Activated CD4-positive, alpha-beta T cell treated with anti-CD3 and anti-CD28 coated beads for 24 hours (primary cell): ENCODE data around the gene CPNE2.

ENCODE experiments used
- DNase-seq, 2 donors: peaks; one replicate each; pipeline ENCODE4 v3.0.0-alpha.2; 2020; ENCODE audit warnings: low read depth in 2 of 2

CPNE2 gene

GRCh38 chr16:57192720-57193486, 100.5 kb downstream of the CPNE2 start:
- no peak for DNase-seq

GRCh38 chr16:57194512-57194911, 102.1 kb downstream of the CPNE2 start:
- no peak for DNase-seq

GRCh38 chr16:57196286-57196685, 103.9 kb downstream of the CPNE2 start:
- no peak for DNase-seq

GRCh38 chr16:57196753-57197152, 104.4 kb downstream of the CPNE2 start:
- no peak for DNase-seq
